ENCODE data around the gene SOX11.
A peak's percentile ranks its signal among the peaks of the same experiment; 100 is the strongest.
"Not testable (repeated sequence)": the region's sequence is repeated elsewhere in the genome, so short reads cannot be mapped to it uniquely, and the experiment has no call there.

The SOX11 gene

DNA sequence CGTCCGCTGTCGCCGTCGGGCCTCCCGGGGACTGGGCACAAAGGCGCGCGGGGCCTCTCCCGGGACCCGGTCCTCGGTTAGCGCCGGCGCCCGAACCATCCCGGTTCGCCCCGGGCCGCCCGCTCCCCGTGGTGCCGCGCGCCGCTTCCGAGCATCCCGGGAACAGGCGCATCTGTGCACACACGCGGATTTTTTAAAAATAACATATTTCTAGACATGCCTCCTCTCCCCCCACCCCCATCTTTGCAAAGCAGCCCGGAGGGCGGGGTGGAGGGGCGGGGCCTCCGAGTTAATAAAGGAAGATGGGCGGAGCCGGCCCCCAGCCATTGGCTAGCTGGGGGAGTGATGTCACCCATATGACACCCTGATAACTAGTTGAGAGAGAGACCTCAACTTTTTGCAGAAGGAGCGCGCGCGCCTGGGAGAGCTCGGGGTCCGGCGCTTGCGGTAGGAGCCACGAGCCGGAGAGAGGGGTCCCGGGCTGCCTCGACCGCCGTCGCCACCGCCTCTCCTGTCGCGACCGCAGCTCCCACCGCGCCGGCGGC is at the start of gene SOX11:
Gene SOX11, plus strand, starts transcription at position 400 of the 545 bp plus-strand sequence. CDS start 338 bp downstream, outside the sequence.
- peak within 1 kb of the TSS; percentile 90 for H3K4me3 ChIP-seq (ENCODE audit: low read depth, low read length)

- not testable (repeated sequence) for H3K4me3 ChIP-seq (ENCODE audit: low read depth, low read length)
These were observed 39.5 kb upstream of the SOX11 start for GRCh38 chr2:5652734-5653133.

GRCh38 chr2:5653756-5654155 is 38.4 kb upstream of the SOX11 start:
- H3K4me3 ChIP-seq (ENCODE audit: low read depth, low read length) = not testable (repeated sequence)

DNA sequence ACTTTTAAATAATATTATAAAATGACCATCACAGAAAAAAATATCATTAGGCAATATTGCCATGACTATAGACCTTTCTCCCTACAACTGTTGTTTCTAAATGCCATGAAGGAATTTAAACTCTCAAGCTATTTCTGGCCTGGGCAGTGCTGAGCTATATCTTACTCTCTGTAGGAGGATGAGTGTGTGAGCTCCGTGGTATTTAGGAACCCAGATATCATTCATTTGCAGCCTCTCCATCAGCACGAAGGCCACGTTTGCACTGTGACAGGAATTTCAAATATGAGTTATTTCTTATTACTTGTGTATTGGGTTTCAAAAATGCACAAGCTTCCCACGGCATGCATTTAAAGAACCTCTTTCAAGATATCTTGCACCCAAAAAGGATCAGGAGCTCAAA is 35.0 kb upstream of the SOX11 start:
- no peak overlapping the region for H3K4me3 ChIP-seq (ENCODE audit: low read depth, low read length)

DNA sequence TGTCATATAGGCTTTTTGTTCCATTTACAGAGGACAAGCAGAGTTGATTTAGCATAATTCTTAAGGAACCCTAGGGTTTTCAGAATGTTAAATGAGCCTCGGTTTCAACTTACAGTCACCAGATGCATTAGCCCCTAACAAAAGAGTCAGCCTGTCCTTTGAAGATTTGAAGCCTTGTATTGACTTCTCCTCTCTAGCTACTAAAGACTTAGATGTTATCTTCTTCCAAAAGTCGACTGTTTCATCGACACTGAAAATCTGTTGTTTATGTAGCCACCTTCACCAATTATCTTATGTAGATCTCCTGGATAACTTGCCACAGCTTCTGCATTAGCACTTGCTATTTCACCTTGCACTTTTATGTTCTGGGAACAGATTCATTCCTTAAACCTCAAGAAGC is 31.6 kb upstream of the SOX11 start:
- H3K4me3 ChIP-seq (ENCODE audit: low read depth, low read length) = no peak overlapping the region

- H3K4me3 ChIP-seq (ENCODE audit: low read depth, low read length) = no peak overlapping the region
These were observed 30.8 kb upstream of the SOX11 start for GRCh38 chr2:5661362-5661761.

GRCh38 chr2:5664278-5664681 is 27.9 kb upstream of the SOX11 start:
- no peak overlapping the region for H3K4me3 ChIP-seq (ENCODE audit: low read depth, low read length)

- no peak overlapping the region for H3K4me3 ChIP-seq (ENCODE audit: low read depth, low read length)
These were observed 27.1 kb upstream of the SOX11 start for GRCh38 chr2:5665066-5665465.

DNA sequence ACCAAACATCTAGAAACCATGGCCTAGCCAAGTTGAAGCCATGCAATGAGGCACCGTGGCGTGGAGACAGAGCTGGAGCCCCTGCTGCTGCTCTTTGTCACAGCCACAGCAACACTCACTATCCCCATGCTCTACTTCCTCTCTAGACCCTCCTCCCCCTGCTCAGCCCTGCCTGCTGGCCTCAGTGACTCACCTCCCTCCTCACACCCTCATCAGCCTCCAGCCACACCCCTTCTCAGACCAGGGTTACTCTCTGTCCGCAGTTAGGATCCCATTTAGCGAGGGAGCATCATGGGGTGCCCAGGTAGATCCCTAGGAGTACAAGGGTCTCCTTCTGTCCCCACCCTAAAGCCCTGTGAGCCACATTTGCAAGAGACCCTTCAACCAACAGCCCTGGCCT is 25.4 kb upstream of the SOX11 start:
- H3K4me3 ChIP-seq (ENCODE audit: low read depth, low read length) = no peak overlapping the region

DNA sequence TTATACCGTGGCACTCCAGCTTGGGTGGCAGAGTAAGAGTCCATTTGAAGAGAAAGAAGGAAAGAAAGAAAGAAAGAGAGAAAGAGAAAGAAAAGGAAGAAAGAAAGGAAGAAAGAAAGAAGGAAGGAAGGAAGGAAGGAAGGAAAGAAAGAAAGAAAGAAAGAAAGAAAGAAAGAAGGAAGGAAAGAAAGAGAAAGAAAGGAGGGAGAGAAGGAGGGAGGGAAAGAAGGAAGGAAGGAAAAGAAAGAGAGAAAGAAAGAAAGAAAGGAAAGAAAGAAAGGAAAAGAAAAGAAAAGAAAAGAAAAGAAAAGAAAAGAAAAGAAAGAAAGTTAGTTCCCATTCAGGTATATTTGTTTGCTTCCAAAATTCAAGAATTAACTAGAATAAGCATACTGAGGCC is 24.5 kb upstream of the SOX11 start:
- not testable (repeated sequence) for H3K4me3 ChIP-seq (ENCODE audit: low read depth, low read length)

DNA sequence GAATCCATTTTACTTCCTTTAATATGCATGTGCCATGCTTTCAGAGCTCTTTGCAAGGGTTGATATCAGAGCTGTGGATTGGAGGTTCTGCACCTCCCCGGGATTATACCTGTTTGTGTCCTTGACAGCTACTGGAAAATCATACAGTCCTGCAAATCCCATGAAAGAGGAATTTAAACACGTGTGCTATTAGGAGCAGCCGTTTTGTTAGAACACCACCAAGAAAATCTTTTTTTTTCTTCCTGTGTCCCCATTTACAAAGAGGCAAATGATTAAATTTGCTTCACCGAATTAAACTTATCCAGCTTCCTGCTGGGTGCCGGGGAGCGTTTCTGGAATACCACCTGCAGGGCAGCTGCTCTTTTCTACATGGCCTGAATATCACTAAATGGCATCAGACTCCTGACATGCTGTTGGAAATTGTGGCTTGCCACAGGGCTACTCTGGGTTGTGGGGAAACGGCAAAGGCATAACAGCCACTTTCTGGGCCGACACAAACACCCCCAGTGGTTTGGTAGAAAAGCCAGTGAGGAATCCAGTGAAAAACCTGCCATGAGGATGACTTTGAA is 23.4 kb upstream of the SOX11 start:
- no peak overlapping the region for H3K4me3 ChIP-seq (ENCODE audit: low read depth, low read length)

DNA sequence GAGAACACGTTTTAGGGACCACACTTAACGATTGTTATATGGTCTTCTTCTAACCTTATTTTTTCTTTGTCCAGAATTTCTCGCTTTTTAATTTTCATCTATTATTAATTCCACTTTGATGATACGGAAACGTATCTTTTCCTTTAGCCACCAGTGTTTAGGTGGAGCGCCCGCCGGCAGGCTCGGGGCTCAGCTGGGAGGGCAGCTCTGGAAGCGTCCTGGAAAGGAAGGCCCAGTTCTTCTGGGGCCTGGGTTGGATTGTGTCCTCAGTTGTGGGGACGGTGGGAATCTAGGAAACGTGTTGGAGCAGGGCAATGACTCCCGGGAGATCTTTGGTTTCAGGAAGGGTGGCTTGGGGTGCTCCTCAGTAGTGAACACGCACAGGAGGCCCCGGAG is 19.4 kb upstream of the SOX11 start:
- no peak overlapping the region for H3K4me3 ChIP-seq (ENCODE audit: low read depth, low read length)

DNA sequence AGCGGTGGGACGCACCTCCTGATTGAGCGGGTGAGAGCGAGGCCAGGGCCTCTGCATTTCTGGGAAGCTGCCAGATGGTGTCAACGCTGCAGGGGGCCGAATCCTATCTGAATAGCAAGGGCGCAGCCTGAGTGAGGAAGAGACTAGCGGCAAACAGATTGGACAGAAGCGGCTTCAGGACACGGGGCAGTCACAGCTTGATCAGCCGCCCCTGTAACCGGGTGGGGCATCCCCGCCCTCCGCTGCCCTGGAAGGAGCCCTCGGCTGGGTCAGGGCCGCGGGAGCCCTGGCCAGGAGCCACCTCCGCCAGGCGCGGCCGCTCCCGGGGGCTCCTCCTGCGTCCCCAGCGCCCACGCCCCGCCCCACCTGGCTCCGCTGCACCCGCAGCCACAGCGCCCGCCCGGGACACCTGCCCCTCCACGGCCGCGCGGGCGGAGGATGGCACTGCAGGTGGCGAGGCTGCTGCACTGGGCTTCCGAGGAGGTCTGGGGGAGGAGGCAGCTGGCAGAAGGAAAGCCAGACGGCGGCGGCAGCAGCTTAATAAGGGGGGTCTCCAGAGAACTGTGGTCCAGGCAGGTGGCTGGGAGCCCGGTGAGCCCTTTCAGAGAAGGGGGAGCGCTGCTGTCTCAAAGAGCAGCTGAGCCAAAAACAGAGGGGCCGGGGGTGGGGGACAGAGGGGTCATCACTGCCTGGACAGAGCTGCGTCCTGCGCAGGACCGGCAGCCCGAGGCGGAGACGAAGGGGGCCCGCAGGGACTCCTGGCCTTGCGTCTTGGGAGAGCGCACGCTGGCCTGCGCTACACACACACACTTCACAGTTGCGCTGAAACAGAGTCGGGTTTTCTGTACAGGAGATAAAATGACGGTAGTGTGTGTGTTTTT is 18.8 kb upstream of the SOX11 start:
- H3K4me3 ChIP-seq (ENCODE audit: low read depth, low read length) = peak overlapping the region; percentile 21

DNA sequence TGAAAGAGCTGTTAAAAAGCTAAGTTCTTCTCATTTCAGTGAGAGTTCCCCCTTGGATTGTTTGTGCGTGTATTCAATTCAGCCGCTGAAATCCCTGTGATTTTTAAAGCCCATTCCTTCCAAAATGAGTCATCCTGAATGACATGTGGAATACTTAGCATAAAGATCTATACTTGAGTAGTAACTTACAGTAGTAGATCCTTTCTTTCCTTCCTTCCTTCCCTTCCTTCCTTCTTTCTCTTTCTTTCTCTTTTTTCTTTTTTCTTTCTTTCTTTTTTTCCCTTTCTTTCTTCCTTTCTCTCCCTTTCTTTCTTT is 18.2 kb upstream of the SOX11 start:
- peak overlapping the region; percentile 21 for H3K4me3 ChIP-seq (ENCODE audit: low read depth, low read length)

- no peak overlapping the region for H3K4me3 ChIP-seq (ENCODE audit: low read depth, low read length)
These were observed 15.1 kb upstream of the SOX11 start for GRCh38 chr2:5677133-5677532.

DNA sequence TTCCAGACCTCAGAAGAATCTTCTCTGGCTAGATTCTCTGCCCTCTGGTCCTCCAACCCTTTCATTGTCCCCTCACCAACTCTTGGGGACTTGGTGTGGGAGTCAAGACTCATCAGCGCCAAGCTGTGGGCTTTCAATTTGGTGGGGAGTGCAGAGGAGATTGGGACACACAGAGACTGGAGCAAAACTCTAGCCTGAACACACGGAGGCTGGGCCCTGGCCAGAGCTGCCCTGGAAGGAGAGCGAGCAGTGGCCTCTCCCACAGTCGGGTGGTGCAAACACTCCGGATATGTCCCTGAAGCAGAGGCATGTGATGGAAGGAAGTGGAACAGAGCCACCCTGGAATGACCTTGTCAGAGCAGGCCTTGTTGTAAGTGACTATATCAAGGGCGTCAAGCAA is 8.7 kb upstream of the SOX11 start:
- H3K4me3 ChIP-seq (ENCODE audit: low read depth, low read length) = no peak overlapping the region

- no peak overlapping the region for H3K4me3 ChIP-seq (ENCODE audit: low read depth, low read length)
These were observed 7.0 kb upstream of the SOX11 start for GRCh38 chr2:5685225-5685624.

DNA sequence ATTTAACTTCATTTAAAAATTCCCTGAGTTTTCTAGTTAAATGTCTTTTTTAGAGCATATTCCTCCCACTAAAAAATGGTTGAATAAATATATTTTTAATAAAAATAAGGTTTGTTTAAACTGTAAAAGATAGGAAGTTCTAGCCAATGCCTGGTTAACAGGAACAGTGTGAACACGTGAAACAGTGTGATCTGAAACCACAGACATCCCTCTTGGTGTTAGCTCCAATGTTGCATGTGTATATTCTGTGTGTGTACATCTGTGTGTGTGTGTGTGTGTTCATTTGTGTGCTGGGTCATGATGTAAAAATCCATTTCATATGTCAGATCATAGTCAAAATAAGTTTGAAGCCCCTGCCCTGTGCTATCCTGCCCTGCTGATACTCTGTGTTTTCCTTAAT is 6.1 kb upstream of the SOX11 start:
- no peak overlapping the region for H3K4me3 ChIP-seq (ENCODE audit: low read depth, low read length)

- H3K4me3 ChIP-seq (ENCODE audit: low read depth, low read length) = no peak overlapping the region
These were observed 5.6 kb upstream of the SOX11 start for GRCh38 chr2:5686536-5686935.

DNA sequence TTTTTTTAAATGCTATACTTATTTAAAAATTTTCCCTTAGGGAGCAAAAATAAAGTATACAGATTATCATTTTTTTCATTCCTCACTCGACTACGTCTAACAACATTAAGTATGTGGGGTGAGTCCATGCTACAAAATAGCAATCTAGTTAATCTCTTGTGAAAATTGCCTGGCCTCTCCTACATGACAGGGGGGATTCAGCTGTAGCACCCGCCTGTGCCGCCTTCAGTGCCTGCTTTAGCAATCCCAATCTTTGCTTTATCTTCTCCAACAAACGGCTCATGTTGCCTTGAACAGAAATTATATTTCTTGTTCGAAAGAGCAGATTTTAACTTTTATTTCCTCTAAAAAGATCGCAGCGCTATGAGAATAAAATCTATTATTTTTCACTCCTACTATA is 2.4 kb upstream of the SOX11 start:
- no peak overlapping the region for H3K4me3 ChIP-seq (ENCODE audit: low read depth, low read length)

- peak overlapping the region; percentile 90 for H3K4me3 ChIP-seq (ENCODE audit: low read depth, low read length)
These were observed 1.9 kb upstream of the SOX11 start for GRCh38 chr2:5690286-5690685.

- peak overlapping the region; percentile 90 for H3K4me3 ChIP-seq (ENCODE audit: low read depth, low read length)
These were observed 1.4 kb upstream of the SOX11 start for GRCh38 chr2:5690718-5691220.

Data from iPS-11a (cell line).